ENCODE measurements around the gene HOXB4.

HOXB4 gene

DNA sequence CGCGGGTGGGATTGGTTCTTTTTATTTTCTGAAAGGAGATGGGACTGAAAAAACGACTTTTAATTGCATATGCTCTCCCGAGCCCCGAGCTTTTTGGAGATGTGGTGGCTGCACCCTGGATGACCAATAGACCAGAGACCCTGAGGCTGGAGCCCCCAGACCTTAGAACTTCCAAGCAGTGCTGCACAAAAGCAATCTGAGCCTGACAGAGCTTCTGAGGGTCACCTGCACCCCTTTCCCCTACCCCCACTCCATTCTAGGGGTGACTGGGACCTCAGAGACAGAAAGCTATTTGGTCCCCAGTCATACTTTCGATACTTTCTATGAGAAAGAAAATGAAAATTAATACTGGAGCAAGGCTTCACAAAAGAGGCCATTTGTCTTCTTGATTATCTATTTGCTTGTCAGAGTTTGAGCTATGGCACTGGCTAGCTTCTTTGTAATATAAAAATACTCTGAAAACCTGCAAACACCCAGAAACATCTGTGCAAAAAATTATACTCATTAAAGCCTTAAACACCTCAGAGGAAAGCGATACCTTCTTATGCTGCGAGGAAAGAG is 3.6 kb downstream of the HOXB4 start:
- Histone ChIP-seq H2AFZ (ENCODE audit: low read depth, low read length, severe bottlenecking) (no peak overlapping the region), H3K4me2 (ENCODE audit: low read depth, low read length, poor library complexity, severe bottlenecking) (no peak overlapping the region), H3K4me3 (ENCODE audit: insufficient read depth, low read length, poor library complexity, severe bottlenecking) (no peak overlapping the region), H3K27ac (ENCODE audit: low read depth, low read length) (no peak overlapping the region), H3K79me2 (ENCODE audit: insufficient read depth, low read length) (no peaks in the 10 kb centered on the region), H3K36me3 (ENCODE audit: low read length) (no peaks in the 10 kb centered on the region), H3K9me2 (replicated peaks; ENCODE audit: insufficient read depth, low read length) (no peaks in the 10 kb centered on the region), H3F3A (ENCODE audit: insufficient read depth) (no peaks in the 10 kb centered on the region), H3K9ac (ENCODE audit: low read length) (no peak overlapping the region), H3K9me3 (ENCODE audit: insufficient read depth, low read length) (no peaks in the 10 kb centered on the region), H4K20me1 (ENCODE audit: low read depth, low read length) (no peaks in the 10 kb centered on the region), H3K27me3 (ENCODE audit: low read length) (no peaks in the 10 kb centered on the region)
- TF ChIP-seq EZH2phosphoT487 (conservative IDR thresholded peaks at IDR 0.05; ENCODE audit: low read length): no peak
- TF ChIP-seq, protein P1, sequence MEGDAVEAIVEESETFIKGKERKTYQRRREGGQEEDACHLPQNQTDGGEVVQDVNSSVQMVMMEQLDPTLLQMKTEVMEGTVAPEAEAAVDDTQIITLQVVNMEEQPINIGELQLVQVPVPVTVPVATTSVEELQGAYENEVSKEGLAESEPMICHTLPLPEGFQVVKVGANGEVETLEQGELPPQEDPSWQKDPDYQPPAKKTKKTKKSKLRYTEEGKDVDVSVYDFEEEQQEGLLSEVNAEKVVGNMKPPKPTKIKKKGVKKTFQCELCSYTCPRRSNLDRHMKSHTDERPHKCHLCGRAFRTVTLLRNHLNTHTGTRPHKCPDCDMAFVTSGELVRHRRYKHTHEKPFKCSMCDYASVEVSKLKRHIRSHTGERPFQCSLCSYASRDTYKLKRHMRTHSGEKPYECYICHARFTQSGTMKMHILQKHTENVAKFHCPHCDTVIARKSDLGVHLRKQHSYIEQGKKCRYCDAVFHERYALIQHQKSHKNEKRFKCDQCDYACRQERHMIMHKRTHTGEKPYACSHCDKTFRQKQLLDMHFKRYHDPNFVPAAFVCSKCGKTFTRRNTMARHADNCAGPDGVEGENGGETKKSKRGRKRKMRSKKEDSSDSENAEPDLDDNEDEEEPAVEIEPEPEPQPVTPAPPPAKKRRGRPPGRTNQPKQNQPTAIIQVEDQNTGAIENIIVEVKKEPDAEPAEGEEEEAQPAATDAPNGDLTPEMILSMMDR (IDR thresholded peaks at IDR 0.05; ENCODE audit: insufficient read depth, low read length, poor library complexity, severe bottlenecking): no peak

- Histone ChIP-seq H3K9me2 (replicated peaks; ENCODE audit: insufficient read depth, low read length) (no peaks in the 10 kb centered on the region), H3K9me3 (ENCODE audit: insufficient read depth, low read length) (no peaks in the 10 kb centered on the region), H3K36me3 (ENCODE audit: low read length) (no peaks in the 10 kb centered on the region), H3K27me3 (ENCODE audit: low read length) (no peaks in the 10 kb centered on the region), H3K4me2 (ENCODE audit: low read depth, low read length, poor library complexity, severe bottlenecking) (no peak overlapping the region), H3K27ac (ENCODE audit: low read depth, low read length) (no peak overlapping the region), H3K9ac (ENCODE audit: low read length) (no peak overlapping the region), H4K20me1 (ENCODE audit: low read depth, low read length) (no peaks in the 10 kb centered on the region), H3K4me3 (ENCODE audit: insufficient read depth, low read length, poor library complexity, severe bottlenecking) (no peak overlapping the region), H2AFZ (ENCODE audit: low read depth, low read length, severe bottlenecking) (no peak overlapping the region), H3K79me2 (ENCODE audit: insufficient read depth, low read length) (no peaks in the 10 kb centered on the region), H3F3A (ENCODE audit: insufficient read depth) (no peaks in the 10 kb centered on the region)
- TF ChIP-seq EZH2phosphoT487 (conservative IDR thresholded peaks at IDR 0.05; ENCODE audit: low read length): no peak
- TF ChIP-seq, protein P1 (IDR thresholded peaks at IDR 0.05; ENCODE audit: insufficient read depth, low read length, poor library complexity, severe bottlenecking): no peak
These were observed 6.2 kb downstream of the HOXB4 start for GRCh38 chr17:48571826-48572417.

- Histone ChIP-seq H2AFZ (ENCODE audit: low read depth, low read length, severe bottlenecking) (no peak overlapping the region), H3K4me2 (ENCODE audit: low read depth, low read length, poor library complexity, severe bottlenecking) (no peak overlapping the region), H3K36me3 (ENCODE audit: low read length) (no peaks in the 10 kb centered on the region), H3K27ac (ENCODE audit: low read depth, low read length) (no peak overlapping the region), H3K4me3 (ENCODE audit: insufficient read depth, low read length, poor library complexity, severe bottlenecking) (no peak overlapping the region), H3K79me2 (ENCODE audit: insufficient read depth, low read length) (no peaks in the 10 kb centered on the region), H4K20me1 (ENCODE audit: low read depth, low read length) (no peaks in the 10 kb centered on the region), H3F3A (ENCODE audit: insufficient read depth) (no peaks in the 10 kb centered on the region), H3K27me3 (ENCODE audit: low read length) (no peaks in the 10 kb centered on the region), H3K9me2 (replicated peaks; ENCODE audit: insufficient read depth, low read length) (no peaks in the 10 kb centered on the region), H3K9ac (ENCODE audit: low read length) (no peak overlapping the region), H3K9me3 (ENCODE audit: insufficient read depth, low read length) (no peaks in the 10 kb centered on the region)
- TF ChIP-seq EZH2phosphoT487 (conservative IDR thresholded peaks at IDR 0.05; ENCODE audit: low read length): no peak
- TF ChIP-seq, protein P1 (IDR thresholded peaks at IDR 0.05; ENCODE audit: insufficient read depth, low read length, poor library complexity, severe bottlenecking): no peak
These were observed 6.9 kb downstream of the HOXB4 start for GRCh38 chr17:48571024-48571818.
